Prostate gland (tissue), 2 donors: ENCODE results near the gene PCNT. TPM values are rescaled to one million over a fixed set of nuclear protein-coding genes. Genes with fewer than 3 reads are reported as not detected.

ENCODE experiments used
- DNase-seq: peaks from one replicate; pipeline ENCODE4 v3.0.0-alpha.2; 2019; ENCODE audit warnings: low spot score
- H3K27ac ChIP-seq, 2 donors: fragments of 200-600 bp; sonication (generic); 2 replicates each; pipeline ENCODE4 v1.5.1; 2017 to 2019
- H3K27me3 ChIP-seq: fragments of 200-600 bp; sonication (generic); replicated peaks from 2 replicates; pipeline ENCODE4 v1.5.1; 2019; ENCODE audit not compliant: insufficient read depth
- H3K36me3 ChIP-seq, 2 donors: fragments of 200-600 bp; sonication (generic); 1 replicate in 1 of 2; 2 replicates in 1 of 2; pipeline versions ENCODE4 v1.5.1 to v1.8.1; 2017 to 2019
- H3K4me1 ChIP-seq: fragments of 200-600 bp; sonication (generic); replicated peaks from 2 replicates; pipeline ENCODE4 v1.5.1; 2019
- H3K4me3 ChIP-seq, 2 donors: fragments of 200-600 bp; sonication (generic); 2 replicates each; pipeline ENCODE4 v1.5.1; 2017 to 2019
- H3K9me3 ChIP-seq: fragments of 200-600 bp; sonication (generic); 2 replicates; pipeline ENCODE4 v1.5.1; 2017
- CTCF ChIP-seq, 4 experiments: fragments of 200-600 bp in 2 of 4; fragments of 450-650 bp in 2 of 4; sonication (generic) in 2 of 4; IDR thresholded peaks; 1 replicate in 3 of 4; 2 replicates in 1 of 4; pipeline ENCODE4 v1.5.1; 2016 to 2019; ENCODE audit warnings: antibody characterized with exemption in 4 of 4, mild to moderate bottlenecking in 2 of 4, moderate library complexity in 2 of 4
- POLR2A ChIP-seq: fragments of 450-650 bp; IDR thresholded peaks from one replicate; pipeline ENCODE4 v1.6.1; 2016; ENCODE audit warnings: antibody characterized with exemption, mild to moderate bottlenecking
- POLR2AphosphoS5 ChIP-seq: sonication (generic); formaldehyde crosslinking; IDR thresholded peaks from one replicate; pipeline ENCODE4 v1.6.1; 2017; ENCODE audit warnings: antibody characterized with exemption
- WGBS: methylation state at CpG from one replicate; pipeline ENCODE4 v1.1.5; 2018; 5-methylcytosine and 5-hydroxymethylcytosine counted together
- intact Hi-C: fragments of 100-400 bp; cut with DNase I; formaldehyde crosslinking; loops from one replicate; pipeline ENCODE4 v1.14.2; 2022
- total RNA-seq, 2 donors: library from RNA; depleted of rRNA; stranded (reverse); fragments of >200 nt; gene quantifications; one replicate each; pipeline ENCODE4 v1.1.0, GENCODE V29; 2016

PCNT gene
- total RNA-seq, 2 donors from 2014 or later, result 33.8 to 70.9 TPM

GRCh38 chr21:46482225-46482845 lies 158.4 kb downstream of the PCNT start:
- Histone ChIP-seq H3K36me3 (no peaks in the 10 kb centered on the region), H3K27ac (no peak overlapping the region), H3K9me3 (no peaks in the 10 kb centered on the region), H3K4me1 (no peaks in the 10 kb centered on the region), H3K27me3 (no peaks in the 10 kb centered on the region), H3K4me3 (no peak overlapping the region)
- WGBS, result 90% methylated on average over 6 of the region's 6 CpGs
- intact Hi-C loops, result no loop called here
- DNase-seq, result no peak
- TF ChIP-seq POLR2A (no peak), CTCF (IDR thresholded peaks at IDR 0.05) (no peak), POLR2AphosphoS5 (no peak)

DNA sequence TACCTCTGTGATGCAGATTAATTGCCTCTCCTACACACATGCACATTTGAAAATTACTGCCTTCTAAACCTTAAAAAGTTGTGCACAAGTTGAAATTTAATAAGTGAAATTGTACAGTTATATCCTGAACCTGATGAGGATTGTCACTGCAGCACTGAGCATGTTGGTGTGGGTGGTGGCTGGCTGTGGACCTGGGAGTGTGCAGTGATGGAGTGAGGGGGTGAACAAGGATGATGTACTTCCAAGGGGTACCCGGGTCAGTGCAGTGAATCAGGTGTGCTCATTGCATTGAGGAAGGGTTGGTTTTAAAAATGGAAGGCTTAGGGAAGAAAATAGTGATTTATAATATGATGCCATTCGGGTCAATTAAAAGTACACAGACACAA lies 158.9 kb downstream of the PCNT start:
- no peaks in the 10 kb centered on the region for H3K36me3 ChIP-seq
- no peak overlapping the region for H3K4me3 ChIP-seq
- H3K27me3 ChIP-seq, result no peaks in the 10 kb centered on the region
- no peak overlapping the region for H3K27ac ChIP-seq
- intact Hi-C loops, result no loop called here
- WGBS, result 86% methylated on average over 2 of the region's 2 CpGs
- no peaks in the 10 kb centered on the region for H3K4me1 ChIP-seq
- no peaks in the 10 kb centered on the region for H3K9me3 ChIP-seq
- no peak for DNase-seq
- TF ChIP-seq CTCF (IDR thresholded peaks at IDR 0.05) (no peak), POLR2A (no peak), POLR2AphosphoS5 (no peak)

DNA sequence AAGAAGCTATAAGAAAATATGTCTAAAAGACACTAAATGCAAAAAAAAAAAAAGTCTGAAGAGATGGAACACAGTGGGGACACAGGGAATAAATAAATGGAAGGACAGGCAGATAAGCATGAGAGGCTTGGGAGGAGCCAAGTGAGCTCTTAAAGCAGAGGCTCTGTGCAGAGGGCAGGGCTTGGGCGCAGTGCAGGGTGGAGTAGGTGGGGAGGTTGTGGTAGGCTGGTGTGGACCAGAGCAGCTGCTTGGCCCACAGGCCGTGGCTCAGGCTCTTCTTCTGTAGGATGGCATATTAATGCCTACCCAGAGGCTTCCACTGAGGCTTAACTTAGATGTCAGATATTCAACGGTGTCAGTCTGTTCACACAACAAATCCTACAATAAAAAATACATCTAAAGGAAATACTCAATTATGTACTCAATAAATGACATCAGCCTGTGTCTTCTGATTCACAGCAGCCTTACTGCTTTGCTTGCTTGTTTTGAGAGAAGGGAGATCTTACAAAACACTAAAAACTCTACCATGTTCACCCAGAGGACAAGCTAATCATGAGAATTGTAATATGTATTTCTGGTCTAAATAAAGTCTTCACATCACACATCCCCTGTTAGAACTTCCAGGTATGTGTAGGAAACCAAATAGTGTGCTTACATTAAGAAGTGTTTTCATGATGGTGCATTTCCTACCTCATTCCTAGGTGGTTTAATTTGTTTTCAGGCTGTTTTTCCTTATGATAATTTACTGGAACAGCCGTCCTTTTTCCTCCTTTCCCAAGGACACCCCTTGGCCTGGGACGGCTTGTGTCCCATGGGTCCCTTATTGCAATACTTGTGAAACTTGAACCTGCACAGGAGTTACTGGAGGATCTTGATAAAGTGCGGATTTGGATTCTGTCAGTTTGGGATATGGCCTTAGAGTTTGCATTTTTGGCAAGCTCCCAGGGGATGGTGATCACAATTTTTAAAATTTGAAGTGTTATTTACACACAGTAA lies 159.6 kb downstream of the PCNT start:
- Histone ChIP-seq H3K9me3 (no peaks in the 10 kb centered on the region), H3K4me3 (no peak overlapping the region), H3K36me3 (no peaks in the 10 kb centered on the region), H3K27me3 (no peaks in the 10 kb centered on the region), H3K4me1 (no peaks in the 10 kb centered on the region), H3K27ac (no peak overlapping the region)
- TF ChIP-seq CTCF (IDR thresholded peaks at IDR 0.05), result no peak
- intact Hi-C loops, result no loop called here
- DNase-seq, result no peak
- 63% methylated on average over 6 of the region's 6 CpGs for WGBS

DNA sequence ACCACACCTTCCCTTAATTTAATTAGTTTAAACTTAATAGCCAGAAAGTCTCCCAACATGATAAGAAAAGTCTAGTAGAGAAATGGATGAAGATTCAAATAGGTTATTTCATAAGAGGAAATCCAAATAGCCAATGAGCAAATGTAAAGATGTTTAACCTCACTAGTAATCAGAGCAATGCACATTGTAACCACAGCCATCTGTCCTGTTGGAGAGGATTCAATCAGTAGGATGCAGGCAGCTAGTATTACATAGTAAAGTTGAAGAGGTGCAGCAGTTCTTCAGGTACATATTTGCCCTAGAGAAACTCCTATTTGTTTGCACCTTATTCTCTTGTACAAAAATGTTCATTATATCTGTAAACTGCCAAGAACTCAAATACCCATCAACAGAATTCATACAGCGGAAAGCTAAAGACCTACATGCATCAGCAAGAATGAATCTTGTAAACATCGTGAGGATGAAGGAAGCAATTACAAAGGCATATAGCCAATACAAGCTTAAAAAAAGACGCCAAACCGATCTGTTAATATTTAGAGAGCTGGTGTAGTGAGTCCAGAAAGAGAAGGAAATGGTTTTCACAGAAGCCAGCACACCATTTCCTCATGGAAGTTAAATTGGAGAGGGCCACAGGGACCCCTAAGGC lies 162.6 kb downstream of the PCNT start:
- 27% methylated on average over 4 of the region's 4 CpGs for WGBS
- H3K4me1 ChIP-seq, result no peaks in the 10 kb centered on the region
- H3K36me3 ChIP-seq, result no peaks in the 10 kb centered on the region
- no peak overlapping the region for H3K27ac ChIP-seq
- no peaks in the 10 kb centered on the region for H3K27me3 ChIP-seq
- peak; percentile 21 for DNase-seq
- no peaks in the 10 kb centered on the region for H3K9me3 ChIP-seq
- intact Hi-C loops, result no loop called here
- peak in 1 of 4 experiments; percentile 10 for TF ChIP-seq CTCF (IDR thresholded peaks at IDR 0.05)
- no peak for TF ChIP-seq POLR2A
- peak; percentile 66 for TF ChIP-seq POLR2AphosphoS5
- no peak overlapping the region for H3K4me3 ChIP-seq
